ENCODE measurements around the gene CCL8. TPM values are rescaled to one million over a fixed set of nuclear protein-coding genes. Genes with fewer than 3 reads are reported as not detected.

CCL8 gene
- under 1 TPM; 0.39 to 0.56 TPM for total RNA-seq
- 5.0 TPM for polyA plus RNA-seq (ENCODE audit: insufficient read depth, low read depth, low replicate concordance)
- long read RNA-seq, donor 1, partial matches to known transcripts: 0 of 1 reads
- long read RNA-seq, donor 1, other reads (novel, unspliced or antisense): 0 of 1 reads
- long read RNA-seq, donor 2: 0 reads

DNA sequence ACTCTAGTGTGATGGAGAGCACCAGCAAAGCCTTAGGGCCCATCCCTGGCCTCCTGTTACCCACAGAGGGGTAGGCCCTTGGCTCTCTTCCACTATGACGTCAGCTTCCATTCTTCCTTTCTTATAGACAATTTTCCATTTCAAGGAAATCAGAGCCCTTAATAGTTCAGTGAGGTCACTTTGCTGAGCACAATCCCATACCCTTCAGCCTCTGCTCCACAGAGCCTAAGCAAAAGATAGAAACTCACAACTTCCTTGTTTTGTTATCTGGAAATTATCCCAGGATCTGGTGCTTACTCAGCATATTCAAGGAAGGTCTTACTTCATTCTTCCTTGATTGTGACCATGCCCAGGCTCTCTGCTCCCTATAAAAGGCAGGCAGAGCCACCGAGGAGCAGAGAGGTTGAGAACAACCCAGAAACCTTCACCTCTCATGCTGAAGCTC is at the start of gene CCL8:
TSS of gene CCL8 (plus strand) at position 397 of the 445 bp plus-strand sequence. CDS start 67 bp downstream, outside the sequence.
- Histone ChIP-seq H3K4me1 (no peaks in the 10 kb centered on the region), H3K27ac (no peak within 1 kb of the TSS), H3K9me3 (no peaks in the 10 kb centered on the region), H3K36me3 (ENCODE audit: low read depth, missing control alignments) (no peaks in the 10 kb centered on the region), H3K27me3 (no peaks in the 10 kb centered on the region), H3K4me3 (no peak within 1 kb of the TSS)
- intact Hi-C loops (cut with DNase I; ENCODE audit: low total_unique reads): no loop called here
- no peak for DNase-seq
- 55 to 70% methylated on average over 2 of the region's 2 CpGs for WGBS, 2 donors
- TF ChIP-seq, protein P1, sequence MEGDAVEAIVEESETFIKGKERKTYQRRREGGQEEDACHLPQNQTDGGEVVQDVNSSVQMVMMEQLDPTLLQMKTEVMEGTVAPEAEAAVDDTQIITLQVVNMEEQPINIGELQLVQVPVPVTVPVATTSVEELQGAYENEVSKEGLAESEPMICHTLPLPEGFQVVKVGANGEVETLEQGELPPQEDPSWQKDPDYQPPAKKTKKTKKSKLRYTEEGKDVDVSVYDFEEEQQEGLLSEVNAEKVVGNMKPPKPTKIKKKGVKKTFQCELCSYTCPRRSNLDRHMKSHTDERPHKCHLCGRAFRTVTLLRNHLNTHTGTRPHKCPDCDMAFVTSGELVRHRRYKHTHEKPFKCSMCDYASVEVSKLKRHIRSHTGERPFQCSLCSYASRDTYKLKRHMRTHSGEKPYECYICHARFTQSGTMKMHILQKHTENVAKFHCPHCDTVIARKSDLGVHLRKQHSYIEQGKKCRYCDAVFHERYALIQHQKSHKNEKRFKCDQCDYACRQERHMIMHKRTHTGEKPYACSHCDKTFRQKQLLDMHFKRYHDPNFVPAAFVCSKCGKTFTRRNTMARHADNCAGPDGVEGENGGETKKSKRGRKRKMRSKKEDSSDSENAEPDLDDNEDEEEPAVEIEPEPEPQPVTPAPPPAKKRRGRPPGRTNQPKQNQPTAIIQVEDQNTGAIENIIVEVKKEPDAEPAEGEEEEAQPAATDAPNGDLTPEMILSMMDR (IDR thresholded peaks at IDR 0.05): no peak
- no peak for TF ChIP-seq POLR2A (IDR thresholded peaks at IDR 0.05)

DNA sequence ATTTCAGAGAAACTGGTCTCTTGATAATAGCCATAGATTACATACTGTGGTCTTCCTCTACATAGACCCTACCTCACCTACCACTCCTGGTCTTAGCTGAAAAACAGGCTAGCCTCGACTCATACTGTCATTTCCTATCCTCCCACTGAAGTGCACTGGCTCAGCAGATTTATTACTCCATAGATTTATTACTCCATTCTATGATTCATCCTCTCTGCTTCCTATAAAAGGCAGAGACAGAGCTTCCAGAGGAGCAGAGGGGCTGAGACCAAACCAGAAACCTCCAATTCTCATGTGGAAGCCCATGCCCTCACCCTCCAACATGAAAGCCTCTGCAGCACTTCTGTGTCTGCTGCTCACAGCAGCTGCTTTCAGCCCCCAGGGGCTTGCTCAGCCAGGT is 49.3 kb upstream of the CCL8 start, which contains the start of gene CCL7:
TSS of gene CCL7 (plus strand) at position 253 of the 400 bp plus-strand sequence. CDS start at position 323, 70 bp downstream.
- 24 to 59% methylated on average over 1 of the region's 1 CpG for WGBS, 2 donors
- intact Hi-C loops (cut with DNase I; ENCODE audit: low total_unique reads): no loop called here
- H3K27ac ChIP-seq: no peak within 1 kb of the TSS
- H3K27me3 ChIP-seq: no peaks in the 10 kb centered on the region
- no peaks in the 10 kb centered on the region for H3K36me3 ChIP-seq (ENCODE audit: low read depth, missing control alignments)
- no peak for TF ChIP-seq POLR2A (IDR thresholded peaks at IDR 0.05)
- TF ChIP-seq, protein P1 (IDR thresholded peaks at IDR 0.05): no peak
- H3K9me3 ChIP-seq: no peaks in the 10 kb centered on the region
- no peak within 1 kb of the TSS for H3K4me3 ChIP-seq
- no peaks in the 10 kb centered on the region for H3K4me1 ChIP-seq
- DNase-seq: no peak

DNA sequence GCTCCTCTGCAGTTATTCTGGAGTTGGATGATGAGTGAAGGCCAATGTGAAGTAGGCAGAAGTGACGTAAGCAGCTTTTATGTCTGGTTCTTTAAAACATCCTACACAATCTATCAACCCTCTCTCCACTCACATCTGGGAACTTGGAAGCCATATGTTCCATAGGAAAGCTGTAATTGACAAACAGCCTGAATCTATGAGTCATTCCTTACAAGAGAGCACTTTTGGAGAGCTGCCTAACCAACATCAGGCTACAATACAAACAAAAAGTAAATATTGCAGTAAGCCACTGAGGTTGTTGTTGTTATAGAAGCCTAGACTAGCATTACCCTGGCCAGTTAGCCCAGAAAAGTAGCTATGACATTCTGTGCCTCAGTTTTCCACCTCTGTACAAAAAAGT is 43.4 kb upstream of the CCL8 start:
- Histone ChIP-seq H3K27me3 (no peaks in the 10 kb centered on the region), H3K27ac (no peak overlapping the region), H3K4me1 (no peaks in the 10 kb centered on the region), H3K9me3 (no peaks in the 10 kb centered on the region), H3K4me3 (no peak overlapping the region), H3K36me3 (ENCODE audit: low read depth, missing control alignments) (no peaks in the 10 kb centered on the region)
- intact Hi-C loops (cut with DNase I; ENCODE audit: low total_unique reads): no loop called here
- WGBS, 2 donors: 0% methylated on average over 1 of the region's 1 CpG
- no peak for DNase-seq
- no peak for TF ChIP-seq POLR2A (IDR thresholded peaks at IDR 0.05)
- TF ChIP-seq, protein P1 (IDR thresholded peaks at IDR 0.05): no peak

DNA sequence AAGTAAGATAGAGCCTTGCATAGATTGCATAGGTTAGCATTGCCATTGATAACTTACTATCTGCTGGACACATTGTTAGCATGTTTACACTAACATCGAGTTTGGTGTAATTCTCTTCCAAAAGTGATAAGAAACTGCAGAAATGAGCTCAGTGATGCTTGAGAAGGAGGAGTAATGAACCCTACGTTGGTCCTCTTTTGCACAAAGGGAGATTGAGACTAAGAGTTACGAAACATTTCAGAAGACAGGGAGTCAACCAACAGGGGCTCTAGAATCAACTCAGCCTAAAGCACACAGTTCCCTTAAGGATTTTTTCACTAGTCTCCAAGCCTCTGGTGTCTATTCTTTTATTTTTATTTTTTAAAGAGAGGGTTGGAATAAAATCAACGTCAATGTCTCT is 42.4 kb upstream of the CCL8 start:
- TF ChIP-seq, protein P1 (IDR thresholded peaks at IDR 0.05): no peak
- TF ChIP-seq POLR2A (IDR thresholded peaks at IDR 0.05): no peak
- WGBS, 2 donors: 65 to 69% methylated on average over 4 of the region's 4 CpGs
- Histone ChIP-seq H3K27ac (no peak overlapping the region), H3K4me1 (no peaks in the 10 kb centered on the region), H3K4me3 (no peak overlapping the region), H3K9me3 (no peaks in the 10 kb centered on the region), H3K27me3 (no peaks in the 10 kb centered on the region), H3K36me3 (ENCODE audit: low read depth, missing control alignments) (no peaks in the 10 kb centered on the region)
- no peak for DNase-seq
- intact Hi-C loops (cut with DNase I; ENCODE audit: low total_unique reads): no loop called here

DNA sequence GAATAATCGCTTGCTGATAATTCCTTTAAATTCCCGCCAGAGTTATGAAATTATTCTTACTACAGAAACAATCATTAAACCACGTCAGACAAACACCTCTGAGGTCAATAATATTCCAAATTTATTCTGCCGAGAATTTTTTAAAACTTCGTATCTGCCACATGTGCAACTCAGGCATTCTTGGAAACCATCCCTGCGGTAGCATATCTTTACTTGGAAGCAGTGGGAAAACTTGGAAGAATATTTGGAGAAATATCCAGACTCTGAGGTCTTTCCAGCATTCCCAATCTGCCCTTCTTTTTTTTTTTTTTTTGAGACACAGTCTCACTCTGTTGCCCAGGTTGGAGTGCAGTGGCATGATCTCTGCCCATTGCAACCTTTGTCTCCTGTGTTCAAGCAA is 35.7 kb upstream of the CCL8 start:
- intact Hi-C loops (cut with DNase I; ENCODE audit: low total_unique reads): no loop called here
- no peak overlapping the region for H3K27ac ChIP-seq
- no peaks in the 10 kb centered on the region for H3K27me3 ChIP-seq
- TF ChIP-seq, protein P1 (IDR thresholded peaks at IDR 0.05): no peak
- no peak for TF ChIP-seq POLR2A (IDR thresholded peaks at IDR 0.05)
- no peak for DNase-seq
- WGBS, 2 donors: 78% methylated on average over 6 of the region's 6 CpGs
- no peaks in the 10 kb centered on the region for H3K4me1 ChIP-seq
- H3K4me3 ChIP-seq: no peak overlapping the region
- no peaks in the 10 kb centered on the region for H3K36me3 ChIP-seq (ENCODE audit: low read depth, missing control alignments)
- no peaks in the 10 kb centered on the region for H3K9me3 ChIP-seq

All from testis (tissue), 5 donors.